ENCODE data around the gene RCL1. TPM values are rescaled to one million over a fixed set of nuclear protein-coding genes. Genes with fewer than 3 reads are reported as not detected.

The RCL1 gene
- total and polyA plus RNA-seq, 7 donors, result 8.9 to 29.5 (median 16.0) TPM

DNA sequence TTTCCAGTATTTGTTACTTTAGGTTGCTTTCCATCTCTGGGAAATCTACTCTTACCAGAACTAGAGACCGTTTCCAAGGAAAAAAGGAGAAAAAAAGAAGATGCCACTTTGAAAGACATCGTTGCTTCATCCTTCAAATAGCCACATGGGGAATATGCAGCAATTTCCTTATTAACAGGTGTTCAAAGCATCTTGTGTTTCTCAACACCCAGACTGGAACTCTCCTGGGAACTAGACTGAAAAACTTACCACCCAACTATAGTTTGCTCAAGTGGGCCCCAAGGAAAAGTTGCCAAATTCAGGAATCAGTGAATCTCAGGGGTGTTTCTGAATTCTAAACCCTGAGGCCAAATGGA is 112.4 kb downstream of the RCL1 start:
- DNase-seq (no peak), ATAC-seq (peak in 2 of 4 donors; percentile 17 to 22)
- H3K36me3 ChIP-seq (ENCODE audit: insufficient read depth in 1 of 2, low read depth in 1 of 2), result no peaks in the 10 kb centered on the region
- H3K27me3 ChIP-seq (ENCODE audit: insufficient read depth in 3 of 3, low read length in 2 of 3), result no peaks in the 10 kb centered on the region
- WGBS, 3 donors, result 45 to 70% (median 54%) methylated on average over 2 of the region's 2 CpGs
- H3K9me3 ChIP-seq, result no peaks in the 10 kb centered on the region
- TF ChIP-seq, protein P1, sequence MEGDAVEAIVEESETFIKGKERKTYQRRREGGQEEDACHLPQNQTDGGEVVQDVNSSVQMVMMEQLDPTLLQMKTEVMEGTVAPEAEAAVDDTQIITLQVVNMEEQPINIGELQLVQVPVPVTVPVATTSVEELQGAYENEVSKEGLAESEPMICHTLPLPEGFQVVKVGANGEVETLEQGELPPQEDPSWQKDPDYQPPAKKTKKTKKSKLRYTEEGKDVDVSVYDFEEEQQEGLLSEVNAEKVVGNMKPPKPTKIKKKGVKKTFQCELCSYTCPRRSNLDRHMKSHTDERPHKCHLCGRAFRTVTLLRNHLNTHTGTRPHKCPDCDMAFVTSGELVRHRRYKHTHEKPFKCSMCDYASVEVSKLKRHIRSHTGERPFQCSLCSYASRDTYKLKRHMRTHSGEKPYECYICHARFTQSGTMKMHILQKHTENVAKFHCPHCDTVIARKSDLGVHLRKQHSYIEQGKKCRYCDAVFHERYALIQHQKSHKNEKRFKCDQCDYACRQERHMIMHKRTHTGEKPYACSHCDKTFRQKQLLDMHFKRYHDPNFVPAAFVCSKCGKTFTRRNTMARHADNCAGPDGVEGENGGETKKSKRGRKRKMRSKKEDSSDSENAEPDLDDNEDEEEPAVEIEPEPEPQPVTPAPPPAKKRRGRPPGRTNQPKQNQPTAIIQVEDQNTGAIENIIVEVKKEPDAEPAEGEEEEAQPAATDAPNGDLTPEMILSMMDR (IDR thresholded peaks at IDR 0.05), result no peak
- intact Hi-C loops (cut with DNase I), result loop anchor here in 1 of 2 donors (5.0 kb wide), 1 partner anchor 138 kb away; no protein-coding TSS in a partner anchor
- no peak overlapping the region for H3K27ac ChIP-seq
- H3K4me1 ChIP-seq, result peaks cover 8% of the 10 kb centered on the region
- H3K4me3 ChIP-seq, result no peak overlapping the region

Other genes starting within 250 kb of the RCL1 start
- gene PLPP6, start 130.7 kb upstream of the RCL1 start, total RNA-seq, result 1 to 10 TPM; 1.1 to 2.3 (median 1.9) TPM
- gene PLPP6, start 130.7 kb upstream of the RCL1 start, polyA plus RNA-seq, result 1 to 10 TPM in 2 of 3 donors, under 1 TPM in 1; 0.53 to 3.1 (median 1.1) TPM
- gene SPATA6L, start 126.5 kb upstream of the RCL1 start, total RNA-seq, result under 1 TPM; 0.22 to 0.79 (median 0.47) TPM
- gene SPATA6L, start 126.5 kb upstream of the RCL1 start, polyA plus RNA-seq, result under 1 TPM; 0.09 to 0.15 (median 0.12) TPM
- 100 to 1,000 TPM in 1 of 4 donors, 10 to 100 TPM in 3; 67.3 to 150 (median 93.0) TPM for gene CDC37L1, start 113.4 kb upstream of the RCL1 start, total RNA-seq
- 100 to 1,000 TPM in 1 of 3 donors, 10 to 100 TPM in 2; 46.7 to 184 (median 58.8) TPM for gene CDC37L1, start 113.4 kb upstream of the RCL1 start, polyA plus RNA-seq
- 100 to 1,000 TPM; 100 to 143 (median 115) TPM for gene AK3, start 51.7 kb upstream of the RCL1 start, total RNA-seq
- 100 to 1,000 TPM in 2 of 3 donors, 10 to 100 TPM in 1; 47.5 to 183 (median 102) TPM for gene AK3, start 51.7 kb upstream of the RCL1 start, polyA plus RNA-seq
- 10 to 100 TPM in 3 of 4 donors, 1 to 10 TPM in 1; 9.0 to 32.3 (median 16.8) TPM for gene JAK2, start 192.3 kb downstream of the RCL1 start, total RNA-seq
- 1 to 10 TPM; 2.2 to 4.6 (median 3.2) TPM for gene JAK2, start 192.3 kb downstream of the RCL1 start, polyA plus RNA-seq

Data from psoas muscle (tissue), 8 donors.